Middle frontal gyrus (tissue), 1 donor: ENCODE data around the gene PHACTR1.
"Not testable (repeated sequence)": the region's sequence is repeated elsewhere in the genome, so short reads cannot be mapped to it uniquely, and the experiment has no call there.

ENCODE experiments used
- DNase-seq: peaks from one replicate; pipeline ENCODE4 v3.0.0-alpha.2; 2015; ENCODE audit warnings: low spot score; ENCODE audit errors: extremely low spot score

PHACTR1 gene

DNA sequence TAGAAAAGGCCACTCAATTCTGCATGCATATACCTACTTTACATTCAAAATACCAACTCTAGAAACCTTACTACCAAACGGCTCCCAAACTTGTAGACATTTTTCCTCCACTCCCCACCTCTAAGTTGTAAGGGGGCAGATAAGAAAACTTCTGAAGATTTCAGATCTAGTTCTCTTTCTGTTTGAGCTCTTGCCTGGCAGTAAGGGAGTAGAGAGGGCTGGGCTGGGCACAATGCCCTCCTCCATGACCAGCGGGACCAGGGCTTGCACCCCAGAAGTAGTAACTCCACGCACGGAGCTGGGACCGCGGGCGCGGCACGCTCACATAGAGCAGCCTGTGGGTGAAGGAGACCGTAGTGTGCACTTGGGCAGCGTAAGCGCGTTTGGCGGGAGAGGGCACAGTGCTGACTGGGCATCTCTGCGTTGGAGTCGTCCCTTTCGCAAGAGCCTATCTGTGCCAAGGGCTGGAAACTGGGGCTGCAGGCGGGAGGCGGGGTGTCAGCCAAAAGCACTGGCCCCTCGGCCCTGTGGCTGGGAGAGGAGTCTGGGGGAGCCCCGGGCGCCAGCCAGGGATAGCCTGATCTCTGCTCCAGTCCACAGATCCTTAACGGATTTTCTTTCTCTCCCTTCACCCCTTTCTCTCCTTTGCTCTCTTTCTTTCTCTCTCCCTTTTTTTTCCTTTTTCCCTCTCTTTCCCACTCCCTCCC is 32.4 kb downstream of the PHACTR1 start:
- DNase-seq = no peak

DNA sequence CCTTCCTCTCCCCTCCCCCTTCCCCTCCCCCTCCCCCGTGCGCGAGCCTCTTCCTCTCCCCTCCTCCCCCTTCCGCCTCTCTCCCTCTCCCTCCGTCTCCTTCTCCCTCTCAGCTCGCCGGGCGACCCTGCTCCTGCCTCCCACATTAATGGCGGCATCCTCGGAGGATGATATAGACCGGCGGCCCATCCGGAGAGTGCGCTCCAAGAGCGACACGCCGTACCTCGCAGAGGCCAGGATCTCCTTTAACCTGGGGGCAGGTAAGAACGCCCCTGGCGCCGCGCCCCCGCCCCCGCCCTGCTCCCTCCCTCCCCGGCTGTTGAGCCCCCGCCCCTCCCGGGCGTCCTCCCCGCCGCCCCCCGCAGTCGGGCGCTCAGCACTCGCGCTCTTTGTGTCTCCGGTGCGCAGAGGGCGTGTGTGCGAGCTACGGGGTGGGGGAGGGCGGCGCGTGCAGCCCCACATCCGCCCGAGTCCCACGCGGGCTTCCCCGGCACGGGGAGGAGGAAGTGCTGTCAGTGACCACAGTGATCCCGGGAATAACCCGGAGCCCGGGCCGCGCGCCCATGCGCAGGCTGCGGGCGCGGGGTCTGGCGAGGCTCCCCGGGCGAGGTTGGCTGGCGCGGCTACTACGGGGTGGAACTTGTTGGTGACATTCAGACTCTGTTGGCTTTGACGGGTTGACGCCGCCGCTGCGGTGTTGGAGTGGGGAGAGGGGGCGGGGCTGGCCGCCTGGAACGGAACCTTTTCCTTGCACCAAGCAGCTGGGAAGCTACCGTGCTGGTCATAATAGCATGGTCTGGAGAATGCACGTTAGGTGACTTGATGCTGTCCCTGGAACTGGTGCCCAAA is 33.2 kb downstream of the PHACTR1 start:
- no peak for DNase-seq

DNA sequence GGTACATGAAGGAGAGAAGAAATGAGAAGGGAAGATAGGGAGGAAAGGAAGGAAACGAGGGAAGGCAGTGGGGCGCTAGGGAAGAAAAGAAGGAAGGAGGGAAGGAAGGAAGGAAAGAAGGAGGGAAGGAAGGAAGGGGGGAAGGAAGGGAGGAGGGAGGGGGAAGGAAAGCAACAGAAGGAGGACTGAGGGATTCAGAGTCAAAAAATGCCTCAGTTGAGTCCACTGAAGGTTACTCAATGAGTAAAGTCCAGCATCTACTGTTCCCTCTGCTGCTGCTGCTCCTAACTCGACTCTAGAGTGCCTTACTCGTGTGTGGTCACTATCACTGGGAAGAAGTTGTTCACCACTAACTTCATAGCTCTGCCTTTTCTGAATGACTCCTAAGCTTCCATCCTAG is 33.8 kb downstream of the PHACTR1 start:
- no peak for DNase-seq

DNA sequence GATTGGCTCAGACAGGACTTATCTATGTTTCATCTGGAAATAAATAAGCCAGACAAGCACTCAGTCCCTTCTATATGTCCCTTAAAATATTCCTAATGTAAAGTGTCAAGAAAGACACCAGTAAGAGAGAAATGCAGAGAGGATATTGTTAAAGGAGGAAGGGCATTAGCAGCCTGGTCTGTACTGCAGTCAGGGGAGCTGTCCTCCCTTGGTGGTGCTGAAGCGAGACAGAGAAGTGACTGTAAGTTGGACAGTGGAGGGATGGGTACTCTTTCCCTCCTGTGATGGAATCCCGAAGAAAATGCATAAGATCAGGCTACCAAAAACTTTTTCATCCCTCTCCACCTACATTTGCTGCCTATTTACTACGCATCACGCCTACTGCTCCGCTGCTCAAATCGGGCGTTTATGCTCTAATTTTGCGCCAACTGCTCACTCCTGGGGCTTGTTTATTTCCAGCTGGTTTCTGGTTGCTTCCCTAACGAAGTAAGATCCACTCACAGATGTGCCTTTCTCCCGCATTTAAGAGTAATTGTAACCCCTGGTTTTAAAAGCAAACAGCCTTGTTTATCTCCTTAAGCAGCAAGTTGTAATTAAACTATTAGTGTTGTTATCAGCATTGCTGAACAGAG is 35.2 kb downstream of the PHACTR1 start:
- DNase-seq = no peak

DNA sequence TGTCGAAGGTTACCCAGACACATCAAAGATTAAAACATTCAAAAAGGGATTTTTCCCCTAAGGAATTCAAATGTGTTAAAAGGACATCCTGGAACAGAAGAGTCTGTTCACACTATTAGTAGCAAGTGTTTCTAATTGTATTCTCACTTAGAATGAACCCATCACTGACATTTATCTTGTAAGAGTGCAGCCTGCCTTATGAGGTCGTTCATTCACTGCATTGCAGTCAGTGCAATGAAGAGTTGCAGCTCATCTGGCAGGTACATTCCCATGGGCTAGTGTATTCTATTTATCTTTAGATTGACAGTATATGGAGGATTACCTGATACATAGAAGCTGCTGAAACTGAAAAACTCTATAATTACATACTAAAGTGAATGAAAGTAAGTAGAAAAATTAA is 36.5 kb downstream of the PHACTR1 start:
- DNase-seq = no peak

DNA sequence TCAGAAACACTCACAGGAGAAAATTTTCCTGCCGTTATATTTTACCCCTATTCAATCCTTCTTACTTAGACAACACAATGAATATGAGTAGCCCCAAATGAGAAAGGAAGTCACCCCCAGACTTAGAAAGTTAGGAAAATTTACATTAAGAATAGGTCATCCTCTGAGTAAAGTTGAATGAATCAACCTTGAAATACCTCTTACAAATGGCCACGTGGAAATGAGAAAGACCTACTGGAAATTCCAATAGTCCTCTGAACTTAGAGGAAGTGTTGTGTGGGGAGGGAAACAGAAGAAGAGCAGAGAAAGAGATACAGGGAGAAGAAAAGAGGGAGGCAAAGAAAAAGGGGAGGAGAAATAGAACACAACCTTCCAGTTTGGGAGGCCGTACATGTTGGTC is 43.7 kb downstream of the PHACTR1 start:
- DNase-seq = no peak

DNA sequence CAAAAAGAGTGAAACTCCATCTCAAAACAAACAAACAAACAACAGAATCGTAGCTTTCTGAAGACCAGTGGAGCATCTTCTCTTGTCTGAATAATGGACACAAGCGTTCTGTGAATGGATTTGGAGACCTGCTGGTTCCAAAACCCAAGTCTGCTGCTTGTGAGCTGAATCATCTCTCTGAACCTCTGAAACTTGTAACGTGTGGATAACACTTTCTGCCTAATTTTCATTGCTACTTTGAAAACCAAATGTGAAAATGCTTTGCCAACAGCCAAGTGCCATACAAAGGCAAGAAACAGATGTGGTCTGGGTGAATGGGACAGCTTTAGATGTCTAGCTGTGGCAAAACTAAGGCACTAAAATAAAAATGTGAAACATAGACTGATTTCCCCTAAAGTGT is 44.3 kb downstream of the PHACTR1 start:
- DNase-seq = no peak

DNA sequence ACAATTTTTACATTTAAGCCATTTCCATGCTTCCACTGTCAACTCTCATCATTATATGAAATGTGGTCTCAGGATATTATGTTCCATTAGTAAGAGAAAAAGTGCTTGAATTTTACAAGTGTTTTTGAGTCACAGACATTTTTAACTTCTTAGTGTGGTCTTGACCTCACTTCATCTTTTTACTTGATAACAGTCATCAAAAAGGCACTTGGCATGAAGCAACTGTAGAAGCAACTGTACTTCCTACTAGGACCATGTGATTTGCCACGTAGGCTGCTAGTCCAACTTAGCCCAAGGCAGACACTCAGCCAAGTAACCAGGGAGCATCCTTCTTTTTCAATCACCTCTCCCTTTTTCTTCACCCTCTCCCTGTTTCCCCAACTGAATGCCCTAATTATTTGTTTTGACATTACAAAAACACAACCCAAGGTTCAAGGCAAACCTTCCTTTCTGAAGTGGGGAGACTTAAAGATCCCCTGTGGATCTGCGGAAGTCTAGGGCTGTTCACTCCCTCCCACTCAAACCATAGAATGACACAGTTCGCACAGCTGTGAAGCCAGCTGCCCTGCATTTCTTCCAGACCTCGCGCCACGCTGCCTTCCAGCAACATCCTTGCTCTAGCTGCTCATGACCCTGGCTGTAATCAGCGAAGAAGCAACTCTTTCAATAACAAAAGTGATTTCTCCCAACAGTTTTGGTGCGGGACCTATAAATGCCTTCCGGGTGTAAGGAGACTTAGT is 45.0 kb downstream of the PHACTR1 start:
- no peak for DNase-seq

DNA sequence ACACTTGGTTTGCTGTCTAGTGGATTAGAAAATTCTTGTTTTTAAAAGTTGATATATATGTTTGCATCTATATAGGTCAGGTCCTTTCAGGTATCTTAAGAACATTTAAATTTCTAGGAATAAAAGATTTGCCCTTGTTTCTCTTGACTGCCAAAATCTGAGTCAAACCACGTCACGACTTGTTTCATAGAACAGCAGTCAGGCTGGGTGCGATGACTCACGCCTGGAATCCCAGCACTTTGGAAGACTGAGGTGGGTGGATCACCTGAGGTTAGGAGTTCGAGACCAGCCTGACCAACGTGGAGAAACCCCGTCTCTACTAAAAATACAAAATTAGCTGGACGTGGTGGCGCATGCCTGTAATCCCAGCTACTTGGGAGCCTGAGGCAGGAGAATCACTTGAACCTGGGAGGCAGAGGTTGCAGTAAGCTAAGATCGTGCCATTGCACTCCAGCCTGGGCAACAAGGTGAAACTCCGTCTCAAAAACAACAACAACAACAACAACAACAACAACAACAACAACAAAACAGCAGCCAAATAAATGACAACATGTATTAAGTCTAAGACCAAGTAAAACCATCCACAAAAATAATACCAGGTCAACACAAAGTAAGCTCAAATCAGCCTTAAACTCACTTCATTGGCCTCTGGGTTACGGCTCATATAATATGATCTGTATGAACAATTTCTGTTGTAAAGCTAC is 46.3 kb downstream of the PHACTR1 start:
- not testable (repeated sequence) for DNase-seq

DNA sequence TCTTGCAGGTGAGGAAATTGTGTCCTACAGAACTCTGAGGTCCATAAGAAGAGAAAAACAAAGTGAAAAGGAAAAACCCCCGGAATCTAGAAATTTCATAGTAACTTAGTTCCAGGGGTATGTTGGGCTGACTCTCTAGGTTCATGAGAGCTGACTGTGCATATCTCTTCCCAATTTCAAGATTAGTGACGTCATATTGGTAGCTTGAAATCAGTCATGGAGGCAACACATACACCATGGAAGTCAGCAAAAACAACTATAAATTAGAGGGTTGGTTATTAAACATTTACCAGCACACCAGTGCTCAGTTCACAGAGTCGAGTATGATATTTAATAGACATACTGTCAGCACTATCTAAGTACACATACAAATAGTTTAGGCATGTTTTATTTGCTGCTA is 49.8 kb downstream of the PHACTR1 start:
- DNase-seq = no peak

DNA sequence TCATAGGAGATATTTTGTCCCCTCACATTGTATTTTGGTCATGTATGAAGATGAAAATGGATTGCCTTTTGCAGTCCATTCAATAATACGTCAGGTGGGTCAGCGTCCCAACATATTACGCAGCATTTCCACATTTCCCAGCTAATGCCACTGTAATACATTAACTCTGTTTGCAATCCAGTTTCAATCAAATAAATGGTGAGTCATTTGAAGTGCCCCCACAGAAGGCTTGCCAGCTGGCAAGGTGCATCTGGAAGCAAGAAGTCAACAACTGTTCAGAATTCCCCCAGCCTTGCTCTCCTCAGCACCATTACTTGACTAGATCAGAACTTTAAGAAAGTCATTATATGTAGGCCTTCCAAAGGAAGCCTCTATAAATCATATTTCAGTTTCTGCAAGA is 50.4 kb downstream of the PHACTR1 start:
- DNase-seq = no peak

DNA sequence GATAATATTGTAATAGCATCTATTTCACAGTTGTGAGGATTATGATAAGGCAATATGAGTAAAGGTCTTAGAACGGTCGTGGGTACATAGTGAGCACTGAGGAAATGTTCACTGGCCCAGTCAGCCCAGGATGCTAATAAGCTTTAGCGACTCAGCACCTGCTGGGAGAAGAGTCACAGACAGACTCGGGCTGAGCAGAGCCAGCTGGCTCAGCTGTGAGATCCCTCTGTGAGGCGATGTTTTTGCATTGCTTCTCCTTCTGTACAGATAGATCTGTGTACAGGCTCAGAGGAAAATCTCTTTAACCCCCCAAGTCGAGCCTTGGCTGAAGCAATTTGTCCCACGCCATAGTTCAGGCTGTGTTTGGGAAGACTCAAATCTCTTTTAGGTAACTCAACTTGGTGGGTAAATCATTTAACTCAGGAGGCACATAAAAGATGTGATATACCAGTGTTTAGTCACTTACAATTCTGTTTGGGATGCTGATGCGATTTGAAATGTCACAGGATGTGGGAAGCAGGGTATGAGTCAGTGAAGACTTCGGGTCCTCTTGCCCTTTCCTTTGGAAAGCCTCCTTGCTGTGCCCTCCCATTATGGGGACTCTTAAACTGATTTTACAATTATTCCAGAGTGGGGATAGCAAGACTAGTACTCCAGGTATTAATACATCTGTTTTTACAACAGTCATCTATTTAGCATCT is 53.1 kb downstream of the PHACTR1 start:
- DNase-seq = no peak

DNA sequence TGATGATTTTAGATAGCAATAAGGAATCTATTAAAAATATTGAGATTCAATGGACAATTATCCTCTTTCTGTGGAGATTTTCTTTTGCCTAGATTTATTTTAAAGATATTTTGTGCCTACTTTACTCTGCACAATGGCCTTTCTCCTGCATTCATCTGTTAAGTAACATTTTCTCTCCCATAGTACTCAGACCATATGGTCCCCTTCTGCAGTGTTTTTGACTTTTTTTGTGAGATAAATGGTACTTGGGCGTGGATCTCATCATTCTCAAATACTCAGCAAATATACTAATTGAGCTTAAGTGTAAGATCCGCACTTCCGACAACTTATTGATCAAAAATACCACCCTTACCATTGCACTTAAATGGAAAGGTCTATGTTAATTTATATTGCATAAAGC is 55.8 kb downstream of the PHACTR1 start:
- no peak for DNase-seq

DNA sequence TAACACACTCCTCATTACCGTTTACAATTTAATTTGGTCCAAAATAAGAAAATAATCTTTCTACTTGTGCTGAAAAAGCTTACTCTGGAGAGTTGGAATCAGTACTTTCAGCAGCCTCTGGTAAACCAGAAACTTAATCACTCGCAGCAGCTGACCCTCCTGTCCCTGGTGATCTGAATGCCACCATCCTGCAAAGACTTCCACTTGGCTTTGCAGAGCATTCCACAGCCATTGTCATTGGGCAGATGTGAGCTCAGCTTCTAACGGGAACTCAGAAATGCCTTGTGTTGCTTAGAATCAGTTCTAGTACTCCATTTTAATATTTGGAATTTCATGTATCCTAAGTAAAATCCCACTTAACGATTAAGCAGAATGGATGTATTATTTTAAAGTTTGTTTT is 59.7 kb downstream of the PHACTR1 start:
- no peak for DNase-seq

DNA sequence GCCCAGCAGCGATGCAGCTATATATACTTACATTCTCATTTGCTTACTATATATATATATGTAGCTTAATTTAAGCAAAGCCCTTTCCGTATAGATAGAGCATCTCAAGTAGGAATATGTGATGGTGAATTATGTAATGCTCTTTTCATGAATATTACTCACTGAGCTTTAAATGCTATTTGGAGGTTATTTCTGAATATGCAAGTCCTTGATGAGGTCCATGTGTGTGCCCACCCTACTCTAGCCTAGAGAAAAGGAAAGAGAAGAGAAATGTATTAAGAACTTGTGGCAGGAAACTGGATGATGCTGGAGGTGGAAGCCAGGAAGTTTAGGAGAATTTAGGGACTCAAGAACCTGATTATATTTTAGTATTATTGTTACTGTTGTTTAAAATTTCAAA is 63.2 kb downstream of the PHACTR1 start:
- DNase-seq = no peak

DNA sequence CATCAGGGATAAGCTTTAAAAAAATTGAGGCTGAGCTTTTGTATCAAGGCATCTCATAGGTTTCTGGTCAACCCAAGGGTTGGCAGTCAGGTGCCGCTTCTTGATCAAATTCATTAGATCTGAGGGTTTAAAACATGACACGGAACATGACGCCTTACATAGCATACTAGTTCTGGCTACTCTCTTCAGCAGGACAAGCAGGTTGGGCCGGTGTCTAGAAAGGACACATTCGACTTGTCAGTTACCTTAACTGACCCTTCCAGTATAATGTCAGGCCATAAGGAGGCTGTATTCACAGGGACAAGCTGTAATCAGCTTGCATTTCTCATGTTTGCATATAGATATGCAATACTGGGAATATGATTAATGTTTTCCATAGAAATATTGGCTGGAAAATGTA is 65.6 kb downstream of the PHACTR1 start:
- no peak for DNase-seq

DNA sequence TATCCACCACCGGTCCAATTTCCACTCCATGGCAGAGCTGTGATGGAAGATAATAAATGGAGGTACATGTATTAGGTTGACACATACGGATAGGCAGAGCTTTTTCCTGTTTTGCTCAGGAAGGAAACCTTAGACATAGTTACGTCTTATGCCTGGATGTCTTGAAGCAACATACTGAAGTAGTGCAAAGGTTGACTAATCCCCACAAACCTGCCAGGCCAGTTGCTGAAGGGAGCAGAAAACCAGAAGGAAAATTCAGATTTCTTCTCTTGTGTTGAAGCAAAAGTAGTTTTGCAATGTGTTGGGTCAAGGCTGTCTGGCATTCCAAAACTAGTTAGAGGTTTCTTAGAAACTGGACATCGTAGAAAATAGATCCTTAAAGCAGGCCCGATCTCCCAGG is 68.7 kb downstream of the PHACTR1 start:
- no peak for DNase-seq

DNA sequence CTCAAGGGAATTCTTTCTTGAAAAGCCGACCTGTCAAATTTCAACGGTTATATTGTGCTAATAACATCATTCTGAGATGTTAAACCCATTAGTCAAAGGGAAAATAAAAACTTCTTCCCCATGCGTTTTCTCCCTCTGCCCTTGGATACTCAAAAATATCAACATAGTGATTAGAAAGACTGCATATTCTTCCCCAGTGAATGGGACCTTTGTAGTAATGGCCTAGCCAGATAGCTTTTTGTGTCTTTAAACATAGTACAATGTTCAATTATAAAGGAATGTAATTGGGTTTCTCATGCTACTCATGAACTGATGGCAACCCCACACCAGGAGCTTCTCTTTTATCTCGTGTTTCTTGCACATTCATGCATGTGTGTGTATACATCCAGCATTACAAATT is 69.4 kb downstream of the PHACTR1 start:
- DNase-seq = no peak

DNA sequence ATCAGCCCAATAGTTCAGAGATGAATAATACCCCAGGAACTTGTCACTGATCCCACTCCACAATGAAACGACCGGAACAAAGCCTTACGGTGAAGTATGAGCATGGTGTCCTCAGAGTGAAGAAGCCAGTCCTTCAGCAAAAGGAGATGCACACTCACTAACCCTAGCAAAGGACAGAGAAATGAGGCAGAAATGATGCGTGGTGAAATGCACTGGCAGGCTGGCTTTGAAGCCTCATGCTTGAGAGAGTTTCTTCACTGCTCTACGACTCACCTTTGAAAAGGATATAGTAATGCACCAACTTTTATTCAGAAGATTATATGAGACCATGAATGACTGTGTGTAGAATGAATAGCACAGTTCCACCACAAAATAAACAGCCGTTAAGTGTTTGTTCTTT is 74.8 kb downstream of the PHACTR1 start:
- DNase-seq = no peak

DNA sequence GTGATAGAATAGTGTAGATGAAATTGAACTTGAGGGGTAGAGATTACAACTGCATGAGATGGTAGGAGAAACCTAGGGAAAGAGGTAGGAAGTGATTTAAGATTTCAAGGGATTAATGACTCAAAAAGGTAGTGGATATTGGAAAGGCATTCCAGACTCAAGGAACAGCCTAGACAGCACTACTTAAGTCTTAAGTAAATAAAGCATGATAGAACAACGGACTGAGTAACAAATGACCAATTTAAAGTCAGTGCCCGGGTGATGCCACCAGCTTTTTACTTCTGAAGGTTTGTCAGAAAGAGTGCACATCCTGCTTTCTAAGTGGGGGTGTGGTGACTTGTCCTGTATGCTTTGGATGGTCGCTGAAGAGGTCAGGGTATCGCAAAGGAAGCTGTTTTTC is 81.8 kb downstream of the PHACTR1 start:
- DNase-seq = no peak

DNA sequence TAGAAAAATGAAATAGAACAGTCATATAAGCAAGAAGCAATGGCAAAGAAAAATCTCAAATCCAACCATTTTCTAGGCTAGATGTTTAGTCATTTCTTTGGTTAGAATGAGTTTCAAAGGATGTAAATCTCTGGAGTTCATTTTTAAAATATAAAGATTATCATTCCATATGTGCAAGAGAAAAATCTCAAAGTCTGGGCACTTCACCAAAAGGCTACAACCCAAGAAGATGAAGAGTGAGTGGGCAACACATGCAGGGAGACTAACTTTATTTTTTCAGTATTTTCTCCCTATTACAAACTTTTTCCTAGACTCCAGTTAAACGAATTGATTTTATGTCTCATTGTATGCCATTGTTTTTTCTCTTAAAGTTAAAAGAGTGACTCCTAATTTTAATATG is 83.6 kb downstream of the PHACTR1 start:
- peak; percentile 41 for DNase-seq
